GM13976 (cell line): ENCODE results near the gene LRP3.
"Not testable (repeated sequence)": the region's sequence is repeated elsewhere in the genome, so short reads cannot be mapped to it uniquely, and the experiment has no call there.

Experiments used
- DNase-seq: peaks from one replicate; pipeline ENCODE4 v3.0.0; 2012; ENCODE audit warnings: low spot score
- CTCF ChIP-seq: IDR thresholded peaks from 2 replicates; pipeline ENCODE4 v1.5.1; 2012; ENCODE audit warnings: borderline replicate concordance, mild to moderate bottlenecking; ENCODE audit not compliant: insufficient read depth; ENCODE audit errors: extremely low read depth, missing control alignments, control extremely low read depth
- in situ Hi-C: fragments of 300-500 bp; cut with MboI; formaldehyde crosslinking; loops from one replicate; pipeline ENCODE4 v1.12.0; 2022; ENCODE audit warnings: low sequenced_read_pairs, mixed read lengths, inconsistent platforms; ENCODE audit not compliant: unreplicated experiment

Gene LRP3

GRCh38 chr19:33175886-33176669 lies 18.1 kb upstream of the LRP3 start:
- no peak for DNase-seq
- in situ Hi-C loops: no loop called here
- no peak for TF ChIP-seq CTCF

DNA sequence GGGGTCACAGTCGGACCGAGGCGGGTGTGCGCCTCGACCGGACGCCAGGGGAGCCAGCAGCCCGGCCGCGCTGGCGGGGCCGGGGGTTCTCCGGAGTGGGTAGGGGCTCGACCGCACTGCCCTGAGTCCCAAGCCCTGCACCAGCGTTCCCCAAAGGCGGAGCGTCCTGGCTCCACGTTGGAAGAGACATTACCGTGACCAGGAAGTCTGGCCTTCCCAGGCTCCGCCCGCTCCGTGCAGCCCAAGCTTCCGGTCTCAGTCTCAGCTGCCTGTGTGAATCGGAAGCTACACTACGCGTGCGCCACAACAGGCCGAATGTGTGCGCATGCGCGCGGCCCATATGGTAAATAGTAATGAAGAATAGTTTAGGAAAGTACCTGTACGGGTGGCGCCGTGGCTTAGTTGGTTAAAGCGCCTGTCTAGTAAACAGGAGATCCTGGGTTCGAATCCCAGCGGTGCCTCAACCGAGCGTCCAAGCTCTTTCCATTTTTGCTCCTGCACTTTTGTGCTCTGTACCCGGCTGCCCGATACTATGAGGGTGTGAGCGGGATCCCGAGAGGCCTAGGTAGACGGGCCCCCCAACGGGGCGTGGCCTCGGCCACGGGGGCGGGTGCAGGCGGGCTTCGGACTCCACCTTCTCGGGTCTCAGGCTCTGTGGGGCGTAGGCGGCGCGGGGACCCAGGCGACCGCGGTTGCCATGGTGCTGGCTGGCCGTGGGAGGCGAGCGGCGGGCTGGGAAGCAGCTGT lies 17.3 kb upstream of the LRP3 start:
- TF ChIP-seq CTCF: no peak
- in situ Hi-C loops: no loop called here
- peak; percentile 98 for DNase-seq

DNA sequence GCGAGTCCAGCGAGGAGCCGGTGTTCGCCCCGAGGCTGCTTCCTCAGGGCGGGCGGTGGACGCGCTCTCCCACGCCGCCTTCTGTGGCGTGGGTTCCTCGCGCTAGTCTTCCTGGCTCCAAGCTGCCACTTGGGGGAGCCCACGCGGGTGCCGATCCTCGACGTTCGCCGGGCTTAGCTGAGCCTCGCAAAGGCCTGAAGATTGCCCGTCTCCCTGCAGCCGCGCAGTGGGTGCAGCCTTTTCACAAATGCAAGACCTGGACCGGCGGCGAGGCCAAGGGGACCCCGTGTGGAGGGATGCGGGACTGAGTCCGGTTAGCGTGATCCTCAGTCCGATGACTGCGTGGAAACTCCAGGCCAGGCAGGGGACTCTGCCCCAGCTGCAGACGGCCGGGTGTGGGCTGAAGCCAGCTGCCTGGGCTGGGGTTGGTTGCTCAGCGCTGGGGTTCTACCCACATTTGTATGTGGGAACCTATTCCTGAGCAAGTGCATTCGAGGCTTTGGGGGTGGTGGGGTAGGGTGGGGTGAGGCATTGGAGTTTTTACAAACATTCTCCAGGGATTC lies 16.6 kb upstream of the LRP3 start:
- peak; percentile 42 for TF ChIP-seq CTCF
- in situ Hi-C loops: no loop called here
- peak; percentile 66 for DNase-seq

DNA sequence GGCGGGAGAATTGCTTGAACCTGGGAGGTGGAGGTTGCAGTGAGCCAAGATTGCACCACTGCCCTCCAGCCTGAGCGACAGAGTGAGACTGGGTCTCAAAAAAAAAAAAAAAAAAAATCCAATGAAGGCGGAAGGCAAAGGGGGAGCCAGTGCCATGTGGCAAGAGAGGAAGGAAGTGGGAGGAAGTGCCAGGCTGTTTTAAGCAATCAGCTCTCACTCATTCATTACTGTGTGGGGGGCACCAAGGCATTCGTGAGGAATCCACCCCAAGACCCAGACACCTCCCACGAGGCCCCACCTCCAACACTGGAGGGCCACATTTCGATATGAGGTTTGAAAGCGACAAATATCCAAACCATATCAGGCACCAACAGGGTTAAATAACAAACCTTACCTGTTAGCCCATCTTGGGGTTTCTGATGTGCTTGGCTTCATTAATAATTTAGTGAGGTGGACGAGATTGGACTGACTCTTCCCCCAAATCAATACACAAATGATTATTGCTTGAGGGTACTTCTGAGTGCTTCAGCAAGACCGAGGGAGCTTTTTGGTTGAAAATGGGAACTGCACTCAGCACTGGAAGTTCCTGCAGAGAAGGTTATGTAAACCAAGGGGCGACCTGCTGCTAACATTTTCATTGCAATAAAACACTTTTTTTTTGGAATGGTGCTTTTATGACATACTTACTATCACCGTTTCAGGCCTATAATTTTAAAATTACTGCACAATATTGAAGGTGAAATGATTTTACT lies 7.5 kb upstream of the LRP3 start:
- no peak for DNase-seq
- in situ Hi-C loops: no loop called here
- TF ChIP-seq CTCF: no peak

DNA sequence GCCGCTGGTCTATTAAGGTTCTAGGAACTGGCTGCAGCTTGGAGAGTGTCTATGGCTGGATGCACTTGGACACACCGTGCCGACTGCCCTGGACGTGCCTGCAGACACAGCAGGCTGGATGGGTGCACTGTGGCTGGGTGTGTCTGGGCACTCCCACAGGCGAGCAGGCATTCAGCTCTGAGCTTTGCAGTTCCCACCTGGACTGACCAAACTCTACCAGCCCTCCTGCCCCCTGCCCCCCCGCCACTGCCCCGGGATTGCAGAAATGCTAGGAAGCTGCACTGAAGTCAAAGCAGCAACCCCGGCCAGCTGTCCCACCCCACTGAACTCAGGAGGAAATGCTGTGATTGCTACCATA lies 7.0 kb upstream of the LRP3 start:
- in situ Hi-C loops: no loop called here
- no peak for TF ChIP-seq CTCF
- DNase-seq: no peak

DNA sequence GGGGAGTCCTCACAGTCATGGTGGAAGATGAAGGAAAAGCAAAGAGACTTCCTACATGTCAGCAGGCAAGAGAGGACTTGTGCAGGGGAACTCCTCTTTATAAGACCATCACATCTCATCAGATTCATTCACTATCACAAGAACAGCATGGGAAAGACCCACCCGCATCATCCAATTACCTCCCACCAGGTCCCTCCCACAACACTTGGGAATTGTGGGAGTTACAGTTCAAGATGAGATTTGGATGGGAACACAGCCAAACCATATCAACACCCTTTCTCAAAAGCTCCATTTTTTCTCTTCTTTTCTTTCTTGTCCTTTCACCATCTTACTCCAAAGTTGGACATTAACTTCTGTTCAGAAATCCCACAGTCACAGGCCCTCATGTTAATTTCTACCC lies 4.7 kb upstream of the LRP3 start:
- in situ Hi-C loops: no loop called here
- no peak for DNase-seq
- no peak for TF ChIP-seq CTCF

DNA sequence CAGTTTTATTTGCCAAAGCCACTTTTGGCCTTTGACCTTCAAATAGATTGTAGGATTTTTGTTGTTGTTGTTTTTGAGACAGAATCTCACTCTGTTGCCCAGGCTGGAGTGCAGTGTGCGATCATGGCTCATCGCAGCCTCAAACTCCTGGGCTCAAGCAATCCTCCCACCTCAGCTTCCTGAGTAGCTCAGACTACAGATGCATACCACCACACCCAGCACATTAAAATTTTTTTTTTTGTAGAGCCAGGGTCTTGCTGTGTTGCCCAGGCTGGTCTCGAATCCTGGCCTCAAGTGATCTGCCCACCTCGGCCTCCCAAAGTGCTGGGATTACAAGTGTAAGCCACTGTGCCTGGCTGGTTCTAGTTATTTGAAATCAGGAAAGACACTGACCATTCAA lies 3.0 kb upstream of the LRP3 start:
- DNase-seq, in situ Hi-C loops: not testable (repeated sequence)
